PC-9 (cell line): ENCODE measurements around the gene HIVEP2.

Experiments used
- CTCF ChIP-seq: fragments of 200-600 bp; sonication (generic); conservative IDR thresholded peaks from 2 replicates; pipeline ENCODE4 v1.6.1; 2017; ENCODE audit warnings: mixed run types, antibody characterized with exemption, mild to moderate bottlenecking, moderate library complexity
- EZH2 ChIP-seq: fragments of 200-600 bp; sonication (generic); IDR thresholded peaks from 2 replicates; pipeline ENCODE4 v1.8.0; 2017; ENCODE audit warnings: antibody characterized with exemption, low read depth

GRCh38 chr6:142937986-142938385 is 7.0 kb downstream of the HIVEP2 start:
- no peak for TF ChIP-seq CTCF
- no peak for TF ChIP-seq EZH2
